Anterior cingulate cortex (tissue), 58 donors: ENCODE results near the gene MDH1B.
A peak's percentile ranks its signal among the peaks of the same experiment; 100 is the strongest.
"Not testable (repeated sequence)": the region's sequence is repeated elsewhere in the genome, so short reads cannot be mapped to it uniquely, and the experiment has no call there.

ENCODE experiments used
- DNase-seq, 58 donors: peaks; one replicate each; lab custom pipeline; 2025; lab: John Stamatoyannopoulos, UW

The MDH1B gene

GRCh38 chr2:206774871-206775270 lies 9.7 kb upstream of the MDH1B start:
- DNase-seq: no peak

GRCh38 chr2:206766057-206766930 lies 1.2 kb upstream of the MDH1B start:
- DNase-seq: no peak

GRCh38 chr2:206764673-206765241 lies 371 bp downstream of the MDH1B start:
- peak in 4 of 58 donors; percentile 26 to 62 (median 33) for DNase-seq

- no peak for DNase-seq
Measured at GRCh38 chr2:206756816-206757215, 8.3 kb downstream of the MDH1B start.

- no peak for DNase-seq
Measured at GRCh38 chr2:206740800-206741199, 24.3 kb downstream of the MDH1B start.

- no peak for DNase-seq
Measured at GRCh38 chr2:206739271-206739670, 25.9 kb downstream of the MDH1B start.

GRCh38 chr2:206736935-206737334 lies 28.2 kb downstream of the MDH1B start:
- DNase-seq: no peak

- DNase-seq: no peak
Measured at GRCh38 chr2:206733341-206733740, 31.8 kb downstream of the MDH1B start.

GRCh38 chr2:206728277-206729199 lies 36.6 kb downstream of the MDH1B start:
- peak in 26 of 58 donors; percentile 1 to 58 (median 14) for DNase-seq

GRCh38 chr2:206727287-206727686 lies 37.8 kb downstream of the MDH1B start:
- DNase-seq: no peak

GRCh38 chr2:206723288-206723687 lies 41.8 kb downstream of the MDH1B start:
- DNase-seq: no peak

- no peak for DNase-seq
Measured at GRCh38 chr2:206721256-206721920, 43.7 kb downstream of the MDH1B start.

GRCh38 chr2:206718296-206718695 lies 46.8 kb downstream of the MDH1B start, which contains the start of gene DYTN:
Gene DYTN (minus strand): TSS chr2:206718396. CDS start chr2:206718279, 117 bp downstream.
- DNase-seq: no peak

GRCh38 chr2:206716623-206717022 lies 48.5 kb downstream of the MDH1B start:
- DNase-seq: no peak

- not testable (repeated sequence) for DNase-seq
Measured at GRCh38 chr2:206715183-206715582, 49.9 kb downstream of the MDH1B start.

GRCh38 chr2:206713746-206714145 lies 51.4 kb downstream of the MDH1B start:
- peak in 1 of 58 donors; percentile 4 for DNase-seq

- no peak for DNase-seq
Measured at GRCh38 chr2:206708286-206708685, 56.8 kb downstream of the MDH1B start.

- no peak for DNase-seq
Measured at GRCh38 chr2:206707164-206707701, 57.9 kb downstream of the MDH1B start.

GRCh38 chr2:206701952-206702605 lies 63.0 kb downstream of the MDH1B start:
- DNase-seq: no peak
